NB4 (cell line): ENCODE data around the gene VAV2.

Experiments used
- DNase-seq: peaks from one replicate; pipeline ENCODE4 v3.0.0; 2010; ENCODE audit warnings: low read depth
- H3K4me3 ChIP-seq: one replicate; pipeline ENCODE4 v1.5.1; 2011; ENCODE audit warnings: mild to moderate bottlenecking, low read depth, low read length, moderate library complexity
- MAX ChIP-seq: IDR thresholded peaks from 2 replicates; pipeline ENCODE4 v1.6.1; 2011; ENCODE audit warnings: low read depth, low read length
- MYC ChIP-seq: IDR thresholded peaks from 2 replicates; pipeline ENCODE4 v1.6.1; 2011; ENCODE audit warnings: low read depth, low read length
- POLR2A ChIP-seq: IDR thresholded peaks from 2 replicates; pipeline ENCODE4 v1.6.1; 2011; ENCODE audit warnings: mild to moderate bottlenecking; ENCODE audit not compliant: insufficient read length; ENCODE audit errors: extremely low read depth
- TF ChIP-seq, protein P1 (sequence below): IDR thresholded peaks from one replicate; pipeline ENCODE4 v1.5.1; 2012; ENCODE audit warnings: low read depth, low read length

The VAV2 gene

GRCh38 chr9:133946840-133947486 lies 45.2 kb downstream of the VAV2 start:
- no peak overlapping the region for H3K4me3 ChIP-seq
- no peak for DNase-seq

DNA sequence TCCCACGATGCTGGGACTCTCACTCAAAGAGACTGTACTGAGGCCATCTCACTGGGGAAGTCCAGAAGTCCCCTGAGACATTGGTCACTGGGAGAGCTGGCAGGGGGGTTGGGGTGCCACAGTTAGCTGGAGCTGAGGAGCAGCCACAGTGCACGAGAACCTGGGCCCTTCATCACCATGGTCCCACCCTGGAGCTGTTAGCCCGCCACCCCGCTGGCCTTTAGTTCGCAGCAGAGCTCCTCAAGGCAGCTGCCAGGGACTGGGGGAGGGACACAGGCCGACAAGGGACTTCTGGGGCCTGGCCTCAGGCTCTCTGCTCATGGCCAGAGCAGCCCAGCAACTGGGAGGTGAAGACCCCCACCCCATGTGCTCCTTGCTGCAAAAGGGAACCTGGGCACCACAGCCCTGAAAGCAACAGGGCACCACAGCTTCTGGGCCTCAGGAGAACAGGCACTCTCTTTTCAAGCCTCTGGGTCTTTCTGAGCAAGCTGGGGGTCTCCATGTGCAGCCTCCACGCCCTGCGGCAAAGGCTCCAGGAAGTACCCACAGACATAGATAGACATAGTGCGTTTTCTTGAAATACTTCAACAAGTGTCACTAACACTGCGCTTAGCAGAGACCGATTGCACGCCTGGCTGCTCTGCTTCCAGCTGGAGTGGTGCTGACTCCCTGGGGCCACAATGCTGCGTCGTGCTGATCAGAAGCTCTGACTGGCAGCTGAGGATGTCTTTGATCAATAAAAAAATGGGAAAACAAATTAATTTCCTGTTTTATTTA lies 46.0 kb downstream of the VAV2 start:
- no peak overlapping the region for H3K4me3 ChIP-seq
- TF ChIP-seq, protein P1, sequence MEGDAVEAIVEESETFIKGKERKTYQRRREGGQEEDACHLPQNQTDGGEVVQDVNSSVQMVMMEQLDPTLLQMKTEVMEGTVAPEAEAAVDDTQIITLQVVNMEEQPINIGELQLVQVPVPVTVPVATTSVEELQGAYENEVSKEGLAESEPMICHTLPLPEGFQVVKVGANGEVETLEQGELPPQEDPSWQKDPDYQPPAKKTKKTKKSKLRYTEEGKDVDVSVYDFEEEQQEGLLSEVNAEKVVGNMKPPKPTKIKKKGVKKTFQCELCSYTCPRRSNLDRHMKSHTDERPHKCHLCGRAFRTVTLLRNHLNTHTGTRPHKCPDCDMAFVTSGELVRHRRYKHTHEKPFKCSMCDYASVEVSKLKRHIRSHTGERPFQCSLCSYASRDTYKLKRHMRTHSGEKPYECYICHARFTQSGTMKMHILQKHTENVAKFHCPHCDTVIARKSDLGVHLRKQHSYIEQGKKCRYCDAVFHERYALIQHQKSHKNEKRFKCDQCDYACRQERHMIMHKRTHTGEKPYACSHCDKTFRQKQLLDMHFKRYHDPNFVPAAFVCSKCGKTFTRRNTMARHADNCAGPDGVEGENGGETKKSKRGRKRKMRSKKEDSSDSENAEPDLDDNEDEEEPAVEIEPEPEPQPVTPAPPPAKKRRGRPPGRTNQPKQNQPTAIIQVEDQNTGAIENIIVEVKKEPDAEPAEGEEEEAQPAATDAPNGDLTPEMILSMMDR: no peak
- TF ChIP-seq MYC: no peak
- DNase-seq: peak; percentile 30

More at GRCh38 chr9:133946840-133947486, 45.2 kb downstream of the VAV2 start:
- no peak for TF ChIP-seq MAX

DNA sequence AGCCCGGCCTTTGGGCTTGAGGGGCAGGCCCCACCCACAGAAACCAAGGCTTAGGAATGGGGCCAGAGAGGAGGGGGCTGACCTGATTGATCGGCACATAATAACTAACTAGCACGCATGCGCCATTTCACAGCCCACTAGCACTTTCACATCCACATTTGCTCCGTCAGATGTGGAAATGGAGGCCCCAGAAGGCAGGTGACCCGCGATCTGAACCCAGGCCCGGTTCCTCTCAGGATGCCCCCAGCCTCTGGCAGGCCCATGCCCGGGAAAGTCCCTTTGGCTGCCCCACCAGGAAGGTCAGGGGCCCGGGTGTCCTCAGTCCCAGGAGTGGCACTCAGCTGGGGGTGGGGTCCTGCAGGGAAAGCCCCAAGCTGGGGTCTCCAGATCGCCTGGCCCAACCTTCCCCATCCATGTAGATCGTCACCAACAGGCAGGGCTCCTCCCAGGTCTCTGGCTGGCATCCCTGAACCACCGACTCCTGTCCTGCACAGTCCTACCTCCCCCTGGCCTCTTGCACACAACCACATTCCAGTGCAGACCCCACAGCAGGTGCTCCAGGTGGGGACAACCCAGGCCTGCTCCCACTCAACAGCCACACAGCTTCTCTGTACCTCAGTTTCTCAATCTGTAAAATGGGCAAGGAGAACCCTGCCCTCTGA lies 46.7 kb downstream of the VAV2 start:
- DNase-seq: no peak
- TF ChIP-seq MAX: no peak
- TF ChIP-seq, protein P1: no peak
- TF ChIP-seq POLR2A: no peak
- no peak for TF ChIP-seq MYC
- H3K4me3 ChIP-seq: no peak overlapping the region

DNA sequence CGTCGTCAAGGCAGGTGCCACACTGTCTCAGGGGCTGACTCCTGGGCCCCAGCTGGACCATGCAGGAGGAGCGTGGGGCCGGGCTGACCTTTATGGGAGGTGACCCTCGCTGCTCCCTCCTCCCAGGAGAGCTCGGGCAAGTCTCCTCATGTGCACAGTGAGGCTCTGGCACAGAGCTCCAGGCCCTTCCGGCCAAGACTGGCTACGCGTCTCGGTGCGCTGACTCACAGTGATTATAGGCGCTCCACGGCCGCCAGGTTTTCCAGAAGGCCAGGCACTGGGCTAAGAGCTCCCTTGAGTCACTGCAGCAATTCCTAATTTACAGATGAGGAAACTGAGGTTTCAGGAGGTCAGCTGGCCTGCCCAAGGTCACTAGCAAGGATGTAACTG lies 47.4 kb downstream of the VAV2 start:
- DNase-seq: no peak
- H3K4me3 ChIP-seq: no peak overlapping the region
- no peak for TF ChIP-seq MAX
- no peak for TF ChIP-seq POLR2A
- TF ChIP-seq MYC: no peak
- TF ChIP-seq, protein P1: no peak

GRCh38 chr9:133943781-133944745 lies 48.1 kb downstream of the VAV2 start:
- no peak for DNase-seq
- TF ChIP-seq MAX (no peak), POLR2A (no peak), MYC (no peak)
- TF ChIP-seq, protein P1: no peak
- no peak overlapping the region for H3K4me3 ChIP-seq
